ENCODE measurements around the gene ZC3H12C.

Gene ZC3H12C

GRCh38 chr11:110098645-110099044, 5.5 kb downstream of the ZC3H12C start:
- no peak for DNase-seq (ENCODE audit: low spot score)

- no peak for DNase-seq (ENCODE audit: low spot score)
Measured at GRCh38 chr11:110100476-110101240, 7.5 kb downstream of the ZC3H12C start.

- no peak for DNase-seq (ENCODE audit: low spot score)
Measured at GRCh38 chr11:110106713-110107274, 13.6 kb downstream of the ZC3H12C start.

GRCh38 chr11:110110854-110111253, 17.7 kb downstream of the ZC3H12C start:
- no peak for DNase-seq (ENCODE audit: low spot score)

GRCh38 chr11:110112457-110112856, 19.3 kb downstream of the ZC3H12C start:
- no peak for DNase-seq (ENCODE audit: low spot score)

- DNase-seq (ENCODE audit: low spot score): no peak
Measured at GRCh38 chr11:110113505-110113904, 20.3 kb downstream of the ZC3H12C start.

- DNase-seq (ENCODE audit: low spot score): no peak
Measured at GRCh38 chr11:110113973-110114372, 20.8 kb downstream of the ZC3H12C start.

- DNase-seq (ENCODE audit: low spot score): no peak
Measured at GRCh38 chr11:110119317-110119716, 26.1 kb downstream of the ZC3H12C start.

- DNase-seq (ENCODE audit: low spot score): no peak
Measured at GRCh38 chr11:110121204-110121603, 28.0 kb downstream of the ZC3H12C start.

GRCh38 chr11:110123003-110123402, 29.8 kb downstream of the ZC3H12C start:
- DNase-seq (ENCODE audit: low spot score): no peak

- no peak for DNase-seq (ENCODE audit: low spot score)
Measured at GRCh38 chr11:110124605-110125004, 31.4 kb downstream of the ZC3H12C start.

GRCh38 chr11:110125632-110126031, 32.4 kb downstream of the ZC3H12C start:
- DNase-seq (ENCODE audit: low spot score): no peak

- no peak for DNase-seq (ENCODE audit: low spot score)
Measured at GRCh38 chr11:110126936-110127335, 33.7 kb downstream of the ZC3H12C start.

GRCh38 chr11:110128161-110128560, 35.0 kb downstream of the ZC3H12C start:
- peak; percentile 31 for DNase-seq (ENCODE audit: low spot score)

GRCh38 chr11:110130642-110131238, 37.5 kb downstream of the ZC3H12C start:
- DNase-seq (ENCODE audit: low spot score): peak; percentile 16

GRCh38 chr11:110131386-110132123, 38.4 kb downstream of the ZC3H12C start:
- no peak for DNase-seq (ENCODE audit: low spot score)

- no peak for DNase-seq (ENCODE audit: low spot score)
Measured at GRCh38 chr11:110133160-110133559, 40.0 kb downstream of the ZC3H12C start.

GRCh38 chr11:110134110-110134509, 40.9 kb downstream of the ZC3H12C start:
- no peak for DNase-seq (ENCODE audit: low spot score)

- DNase-seq (ENCODE audit: low spot score): no peak
Measured at GRCh38 chr11:110141812-110142211, 48.6 kb downstream of the ZC3H12C start.

GRCh38 chr11:110147962-110148709, 54.9 kb downstream of the ZC3H12C start:
- DNase-seq (ENCODE audit: low spot score): no peak

- no peak for DNase-seq (ENCODE audit: low spot score)
Measured at GRCh38 chr11:110148775-110149744, 55.9 kb downstream of the ZC3H12C start.

Measured in iPS-NIHi11 (cell line).